Stimulated activated CD8-positive, alpha-beta memory T cell treated with anti-CD3 and anti-CD28 coated beads, Interleukin-15, amount 100 ng/mL, for 48 hours (primary cell): ENCODE measurements around the gene NKX1-2.
A peak's percentile ranks its signal among the peaks of the same experiment; 100 is the strongest.
"Not testable (repeated sequence)": the region's sequence is repeated elsewhere in the genome, so short reads cannot be mapped to it uniquely, and the experiment has no call there.

ENCODE experiments used
- DNase-seq, 2 donors: peaks; one replicate each; pipeline ENCODE4 v3.0.0-alpha.2; 2020; ENCODE audit warnings: low read depth in 2 of 2

Gene NKX1-2

GRCh38 chr10:124451276-124451675 lies 1.4 kb upstream of the NKX1-2 start:
- no peak for DNase-seq

- DNase-seq = no peak
These were observed 885 bp upstream of the NKX1-2 start for GRCh38 chr10:124450783-124451057.

GRCh38 chr10:124449170-124450011 lies 444 bp downstream of the NKX1-2 start:
- DNase-seq = no peak

DNA sequence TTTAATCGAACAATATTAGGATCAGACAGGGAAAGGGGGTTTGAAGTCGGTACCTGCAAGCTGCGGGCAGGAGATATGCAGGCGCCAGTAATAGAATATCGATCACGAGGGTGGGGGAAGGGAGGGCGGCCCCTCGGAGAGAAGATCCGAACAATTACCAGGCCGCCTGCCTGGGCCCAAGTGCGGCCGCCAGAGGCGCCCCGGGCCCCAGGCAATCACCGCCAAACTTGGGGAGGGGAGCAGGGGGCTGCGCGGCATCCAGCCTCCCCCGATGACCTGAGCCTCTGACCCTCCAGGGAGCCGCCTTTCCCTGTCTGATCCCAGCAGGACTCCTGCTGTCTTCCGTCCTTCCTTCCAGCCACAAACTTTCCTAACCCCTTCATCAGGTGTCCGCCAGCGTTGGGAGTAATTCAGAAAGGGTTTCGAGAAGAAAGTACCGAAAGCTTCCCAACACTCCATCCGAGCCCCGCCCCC lies 1.1 kb downstream of the NKX1-2 start:
- DNase-seq = no peak

GRCh38 chr10:124447751-124448466 lies 1.9 kb downstream of the NKX1-2 start:
- DNase-seq = no peak

- DNase-seq = no peak
These were observed 2.7 kb downstream of the NKX1-2 start for GRCh38 chr10:124446830-124447750.

GRCh38 chr10:124441694-124442093 lies 8.1 kb downstream of the NKX1-2 start:
- DNase-seq = not testable (repeated sequence)

DNA sequence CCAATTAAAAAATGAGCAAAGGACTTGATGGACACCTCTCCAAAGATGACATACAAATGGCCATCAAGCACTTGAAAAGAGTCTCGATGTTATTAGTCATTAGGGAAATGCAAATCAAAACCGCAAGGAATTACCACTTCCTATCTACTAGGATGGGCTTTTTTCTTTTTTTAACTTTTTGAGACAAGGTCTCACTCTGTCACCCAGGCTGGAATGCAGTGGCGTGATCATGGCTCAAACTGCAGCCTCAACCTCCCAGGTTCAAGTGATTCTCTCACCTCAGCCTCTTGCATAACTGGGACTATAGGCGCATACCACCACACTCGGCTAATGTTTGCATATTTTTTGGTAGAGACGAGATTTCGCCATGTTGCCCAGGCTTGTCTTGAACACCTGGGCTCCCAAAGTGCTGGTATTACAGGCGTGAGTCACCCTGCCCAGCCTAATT lies 13.6 kb downstream of the NKX1-2 start:
- no peak for DNase-seq

- not testable (repeated sequence) for DNase-seq
These were observed 14.2 kb downstream of the NKX1-2 start for GRCh38 chr10:124435683-124436082.

GRCh38 chr10:124433461-124433860 lies 16.4 kb downstream of the NKX1-2 start:
- no peak for DNase-seq

- DNase-seq = no peak
These were observed 19.8 kb downstream of the NKX1-2 start for GRCh38 chr10:124430077-124430476.

DNA sequence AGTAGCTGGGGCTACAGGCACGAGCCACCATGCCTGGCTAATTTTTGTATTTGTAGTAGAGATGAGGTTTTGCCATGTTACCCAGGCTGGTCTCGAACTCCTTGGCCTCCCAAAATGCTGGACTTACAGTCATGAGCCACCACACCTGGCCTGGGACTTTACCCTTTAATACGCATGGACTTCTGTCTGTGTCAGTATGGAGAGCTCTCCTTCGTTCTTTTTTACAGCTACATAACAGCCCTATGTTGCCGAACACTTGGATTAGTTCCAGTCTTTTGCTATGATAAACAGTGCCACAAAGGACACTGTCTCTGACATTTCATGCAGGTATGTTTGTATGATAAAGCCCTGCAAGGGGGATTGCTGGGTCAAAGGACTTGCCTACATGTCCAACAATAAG lies 20.3 kb downstream of the NKX1-2 start:
- DNase-seq = no peak

GRCh38 chr10:124428207-124428777 lies 21.5 kb downstream of the NKX1-2 start:
- no peak for DNase-seq

GRCh38 chr10:124425227-124425962 lies 24.4 kb downstream of the NKX1-2 start:
- DNase-seq = no peak

DNA sequence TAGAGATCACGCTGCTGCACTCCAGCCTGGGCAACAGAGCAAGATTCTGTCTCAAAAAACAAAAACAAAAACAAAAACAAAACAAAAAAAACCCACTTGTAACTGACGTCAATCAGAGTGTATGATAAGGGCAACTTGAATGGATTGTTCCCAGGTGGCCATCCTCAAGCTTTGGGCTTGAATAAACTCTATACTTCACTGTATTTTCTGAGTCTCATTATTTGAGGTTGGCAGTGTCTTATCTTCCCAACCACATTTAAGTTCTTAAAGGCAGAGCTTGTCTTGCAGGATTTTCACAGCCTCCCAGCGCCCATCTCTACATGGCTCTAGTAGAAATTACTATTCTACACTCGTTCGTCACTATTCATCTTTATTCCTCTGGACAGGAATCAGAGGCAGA lies 26.0 kb downstream of the NKX1-2 start:
- no peak for DNase-seq

DNA sequence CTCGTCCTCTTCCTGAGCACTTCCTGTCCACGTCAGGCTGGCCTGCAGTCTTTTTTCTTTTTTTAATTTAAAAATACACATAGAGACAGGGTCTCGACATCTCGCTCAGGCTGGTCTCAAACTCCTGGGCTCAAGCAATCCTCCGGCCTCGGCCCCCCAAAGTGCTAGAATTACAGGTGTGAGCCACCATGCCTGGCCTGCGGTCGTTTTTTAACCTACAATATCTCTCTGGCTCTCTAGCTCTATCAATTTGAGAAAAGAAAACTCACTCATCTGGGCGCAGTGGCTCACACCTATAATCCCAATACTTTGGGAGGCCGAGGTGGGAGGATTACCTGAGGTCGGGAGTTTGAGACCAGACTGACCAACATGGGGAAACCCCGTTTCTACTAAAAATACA lies 27.1 kb downstream of the NKX1-2 start:
- DNase-seq = no peak

DNA sequence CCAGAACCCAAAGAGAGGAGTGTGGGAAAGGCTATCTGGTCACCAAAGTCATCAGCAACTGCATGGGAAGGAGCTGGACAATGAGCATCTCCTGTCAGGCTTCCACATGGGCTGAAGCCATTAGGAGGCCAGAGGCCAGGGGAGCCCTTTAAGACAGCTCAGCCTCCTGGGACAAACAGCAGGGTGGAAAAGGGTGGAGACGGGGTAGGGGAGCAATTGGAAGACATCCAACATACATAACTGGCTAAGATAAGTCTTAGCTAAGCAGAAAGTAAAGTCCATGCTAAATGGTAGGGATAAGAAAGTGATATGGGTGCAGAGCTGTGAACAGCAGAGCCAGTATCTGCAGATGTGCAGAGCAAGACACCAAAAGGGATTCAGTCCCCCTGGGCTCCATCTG lies 29.6 kb downstream of the NKX1-2 start:
- DNase-seq = no peak

- DNase-seq = no peak
These were observed 30.2 kb downstream of the NKX1-2 start for GRCh38 chr10:124419635-124420034.

- peak; percentile 92 to 93 for DNase-seq
These were observed 30.9 kb downstream of the NKX1-2 start, which contains the start of gene OAT for GRCh38 chr10:124418726-124419501. Gene OAT (minus strand): TSS chr10:124418923. CDS start chr10:124412171, 6,752 bp downstream.
